NCI-H2107 (cell line): ENCODE results near the gene TLCD5.

Experiments
- DNase-seq: peaks from one replicate; lab custom pipeline; 2025; lab: John Stamatoyannopoulos, UW

Gene TLCD5

GRCh38 chr11:120337355-120338106 lies 12.4 kb downstream of the TLCD5 start:
- DNase-seq: no peak

- DNase-seq: no peak
Observed at GRCh38 chr11:120338107-120338933, 13.2 kb downstream of the TLCD5 start.

- no peak for DNase-seq
Observed at GRCh38 chr11:120339394-120339890, 14.3 kb downstream of the TLCD5 start.

DNA sequence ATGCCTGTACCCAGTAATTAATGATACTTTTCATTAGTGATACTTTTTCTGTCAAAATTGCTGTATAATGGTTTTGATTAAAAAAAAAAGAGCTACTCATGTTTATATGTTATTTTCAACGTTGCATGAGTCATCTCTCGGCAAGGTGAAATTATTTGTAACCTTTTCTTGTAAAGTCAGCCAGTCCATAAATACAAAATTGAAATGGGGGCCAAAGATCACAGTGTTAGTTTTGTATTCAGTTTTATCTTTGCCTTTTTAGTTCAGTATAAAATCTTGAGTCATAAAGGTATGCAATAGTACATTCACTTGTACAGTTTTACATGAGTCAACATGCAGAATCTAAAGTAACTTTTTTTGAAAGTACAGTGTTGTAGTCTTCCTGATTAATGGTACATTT lies 15.4 kb downstream of the TLCD5 start:
- no peak for DNase-seq

DNA sequence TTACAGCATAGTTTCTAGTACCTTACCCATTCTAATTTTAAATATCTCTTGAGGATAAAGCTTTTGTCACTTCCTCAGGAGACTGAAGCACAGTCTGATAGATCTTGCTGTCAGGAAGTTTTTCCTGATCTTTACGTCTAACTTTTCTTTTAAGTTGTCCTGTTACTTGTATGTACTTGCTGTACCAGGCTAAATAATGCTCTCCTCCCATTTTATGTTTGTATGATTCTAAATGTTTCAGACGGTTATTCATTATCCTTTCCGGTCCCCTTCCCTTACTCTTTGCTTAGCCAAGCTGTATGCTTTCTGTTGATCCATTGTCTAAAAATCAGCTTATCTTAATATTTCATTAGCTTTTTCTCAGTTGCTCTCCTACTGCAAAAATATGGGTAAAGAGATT lies 17.1 kb downstream of the TLCD5 start:
- DNase-seq: no peak

DNA sequence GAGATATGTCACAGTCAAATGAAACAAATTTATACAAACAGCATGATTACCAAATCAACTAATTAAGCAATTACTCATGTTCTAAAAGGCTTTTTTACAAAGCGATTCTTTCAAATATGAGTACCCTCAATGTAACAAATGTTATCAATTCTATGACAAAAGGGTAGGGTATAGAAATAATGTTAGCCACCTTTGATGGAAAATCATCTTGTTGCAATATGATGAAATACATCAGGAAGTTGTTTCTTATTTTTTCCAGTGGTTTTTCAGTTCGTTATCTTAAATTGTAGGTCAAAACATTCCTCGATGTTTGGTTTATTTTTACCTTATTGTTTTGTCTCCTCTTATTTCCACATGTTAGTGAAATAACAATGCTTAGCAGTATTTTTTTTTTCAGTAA lies 17.6 kb downstream of the TLCD5 start:
- DNase-seq: no peak

DNA sequence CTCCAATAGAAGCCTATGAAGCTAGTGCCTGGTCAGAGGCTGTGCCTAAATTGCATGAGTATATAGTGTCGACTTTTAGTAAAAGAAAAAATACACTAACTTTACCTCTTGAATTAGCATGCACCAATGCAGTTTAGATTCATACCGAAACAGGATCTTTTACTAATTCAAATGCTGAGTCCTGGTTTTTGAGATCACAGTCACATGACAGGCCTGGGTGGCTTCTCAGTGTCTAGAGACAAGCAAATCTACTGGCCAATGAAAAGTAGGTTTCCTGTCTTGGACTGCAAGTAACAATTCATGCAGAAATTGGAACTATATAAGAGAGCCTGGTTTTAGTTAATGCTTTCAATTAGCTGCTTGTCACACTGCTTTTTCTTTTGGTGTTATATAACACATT lies 18.3 kb downstream of the TLCD5 start:
- DNase-seq: no peak

DNA sequence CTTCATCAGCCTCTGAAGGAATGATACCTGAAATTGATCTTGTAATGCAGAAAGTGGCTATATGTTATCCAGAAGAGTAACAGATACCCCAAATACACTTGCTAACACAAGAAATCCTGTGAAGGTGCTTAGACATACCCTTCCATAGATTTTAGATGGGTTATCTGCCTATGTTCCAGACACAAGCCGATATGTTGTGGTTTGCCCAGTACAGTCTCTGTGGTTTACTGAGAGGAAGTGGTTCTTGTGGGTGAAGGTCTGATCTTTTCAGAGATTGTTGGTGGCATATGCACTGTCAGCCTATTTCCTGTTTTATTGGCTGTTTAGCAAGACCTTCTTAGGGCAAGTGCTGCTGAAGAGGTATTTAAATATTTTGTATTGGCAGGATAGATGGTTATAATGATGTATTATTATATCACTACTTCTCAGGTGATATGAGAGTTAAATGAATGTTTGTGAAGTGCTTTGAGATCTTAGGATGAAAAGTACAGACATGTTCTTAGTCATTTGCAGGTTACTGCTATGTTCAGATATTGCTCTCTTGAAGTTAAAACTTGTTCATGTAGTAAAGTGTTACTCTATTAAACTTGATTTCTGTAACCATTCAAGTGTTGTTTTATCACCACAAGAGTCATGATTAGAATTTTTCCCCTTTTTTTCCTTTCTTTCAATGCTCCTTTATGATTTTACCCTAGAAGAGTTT lies 19.4 kb downstream of the TLCD5 start:
- DNase-seq: no peak

- no peak for DNase-seq
Observed at GRCh38 chr11:120346233-120346632, 21.1 kb downstream of the TLCD5 start.

DNA sequence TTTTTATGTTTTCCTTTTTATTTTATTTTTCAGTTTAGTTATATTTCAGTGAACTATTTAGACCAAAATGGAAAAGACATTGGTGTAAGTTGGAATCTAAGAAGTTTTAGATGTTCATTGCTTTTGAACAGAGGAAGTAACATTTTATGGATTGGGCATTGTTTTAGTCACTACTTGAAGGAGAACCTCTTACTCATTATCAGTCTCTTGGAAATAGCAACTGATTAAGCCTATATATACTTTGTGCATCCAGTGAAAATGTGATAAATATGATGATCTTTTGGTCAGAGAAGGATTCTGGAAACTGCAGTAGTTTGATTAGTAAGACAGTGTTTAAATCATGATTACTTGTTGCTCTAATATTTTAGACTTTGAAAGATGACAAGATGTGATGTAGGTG lies 25.5 kb downstream of the TLCD5 start:
- DNase-seq: no peak

GRCh38 chr11:120352405-120352804 lies 27.3 kb downstream of the TLCD5 start:
- no peak for DNase-seq

DNA sequence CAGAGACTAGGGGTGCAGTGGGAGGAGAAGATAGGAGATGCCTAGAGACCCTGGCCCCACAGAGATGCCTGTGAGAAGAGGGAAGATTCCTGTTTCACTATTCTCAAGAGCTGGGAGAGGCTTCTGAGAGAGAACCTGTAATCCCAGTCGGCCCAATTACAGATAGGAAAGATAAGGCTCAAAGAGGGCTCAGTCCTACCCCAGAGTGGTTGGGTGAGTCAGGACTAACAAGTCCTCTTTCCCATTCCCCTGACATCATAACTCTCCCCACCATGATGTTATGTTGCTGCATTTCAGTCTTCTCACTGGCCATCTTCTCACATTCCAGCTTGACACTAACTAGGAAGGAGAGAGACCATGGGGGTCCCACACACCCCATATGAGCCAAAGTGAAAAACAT lies 29.0 kb downstream of the TLCD5 start:
- DNase-seq: no peak

DNA sequence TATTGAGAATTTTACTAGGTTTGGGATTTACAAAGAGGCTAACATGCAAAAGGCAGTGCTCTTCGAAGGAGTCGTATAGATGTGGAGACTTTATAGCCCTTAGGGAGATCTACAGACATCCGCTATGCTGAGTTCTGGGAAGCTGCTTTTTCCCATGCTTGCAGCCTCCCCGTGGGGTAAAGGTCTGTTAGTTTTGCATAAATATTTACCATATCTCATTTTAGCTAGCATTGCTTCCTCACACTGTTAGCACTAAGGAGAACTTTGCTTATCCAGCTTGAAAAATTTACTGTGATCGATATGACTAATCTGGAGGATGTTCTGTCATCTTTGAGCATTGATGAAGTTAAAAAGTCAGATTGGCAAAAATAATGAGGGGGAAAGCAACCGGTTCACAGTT lies 29.7 kb downstream of the TLCD5 start:
- DNase-seq: no peak

GRCh38 chr11:120357620-120358019 lies 32.5 kb downstream of the TLCD5 start:
- no peak for DNase-seq

DNA sequence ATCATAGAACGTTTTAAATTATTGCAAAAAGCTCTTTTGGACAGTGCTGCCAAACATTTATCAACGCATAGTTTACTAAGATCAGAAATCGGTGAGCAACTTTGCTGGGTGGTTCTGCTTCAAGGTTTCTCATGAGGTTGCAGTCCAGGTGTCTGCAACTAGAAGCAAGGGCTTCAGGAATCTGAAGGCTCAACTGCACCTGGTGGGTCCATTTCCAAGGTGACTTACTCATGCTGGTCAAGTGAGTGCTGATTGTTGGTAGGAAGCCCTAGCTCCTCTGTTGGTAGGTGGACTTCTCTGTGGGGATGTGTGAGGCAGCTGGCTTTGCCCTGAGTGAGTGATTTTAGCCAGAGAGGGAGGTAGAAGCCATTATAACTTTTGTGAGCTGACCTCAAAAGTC lies 33.6 kb downstream of the TLCD5 start:
- no peak for DNase-seq

DNA sequence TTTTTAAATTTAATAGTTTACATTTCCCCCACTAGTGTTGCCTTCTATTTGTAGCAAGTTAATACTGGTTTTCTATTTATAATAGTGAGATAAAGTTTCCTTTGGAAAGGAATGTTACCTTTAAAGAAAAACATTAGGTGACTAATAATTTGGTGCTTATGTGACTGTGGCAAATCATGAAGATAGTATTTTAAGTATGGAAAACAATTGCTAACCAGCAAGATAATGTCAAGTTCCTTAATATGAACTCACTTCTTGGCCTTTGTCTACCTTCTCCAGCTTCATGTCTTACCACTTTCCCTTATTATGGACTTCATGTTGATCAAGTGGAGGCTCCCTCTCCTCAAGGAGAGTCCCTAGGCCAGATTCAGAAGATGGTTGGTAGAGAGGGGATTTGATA lies 38.3 kb downstream of the TLCD5 start:
- no peak for DNase-seq

DNA sequence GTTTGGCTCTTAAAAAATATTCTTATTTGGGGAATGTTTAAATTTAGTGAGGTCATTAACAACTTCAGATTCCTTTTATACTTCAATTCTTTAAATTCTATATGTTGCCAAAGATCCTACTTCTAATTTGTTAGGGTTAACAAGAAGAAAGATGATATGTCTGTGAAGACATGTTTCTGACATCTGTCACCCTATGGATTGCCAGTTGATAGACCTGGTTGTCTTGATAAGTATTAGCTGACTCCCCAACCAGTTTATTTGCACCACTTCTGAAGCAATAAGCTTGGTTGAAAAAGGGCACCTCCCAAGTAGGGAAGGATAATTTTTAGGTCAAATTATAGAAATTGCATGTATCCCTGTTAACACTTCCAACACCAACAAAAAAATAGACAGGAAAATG lies 40.4 kb downstream of the TLCD5 start:
- no peak for DNase-seq

DNA sequence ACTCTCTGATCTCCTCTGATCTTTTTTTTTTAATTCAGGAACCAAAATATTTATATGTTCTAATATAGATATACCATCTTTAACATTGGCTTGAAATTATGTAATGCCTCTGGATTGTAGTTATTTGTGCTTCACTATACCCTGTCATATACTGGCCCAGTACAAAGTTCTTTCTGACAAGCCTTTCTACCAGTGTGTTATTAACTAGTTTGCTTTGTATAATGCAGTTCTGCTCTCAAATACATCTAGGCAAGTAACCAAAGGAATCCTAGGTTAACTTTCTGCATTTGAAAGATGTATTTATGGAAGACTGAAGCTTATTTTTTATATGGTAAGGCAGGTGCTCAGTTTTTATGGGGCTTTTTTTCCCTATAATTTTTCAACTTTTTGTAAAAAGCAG lies 47.2 kb downstream of the TLCD5 start:
- DNase-seq: no peak

GRCh38 chr11:120375076-120375475 lies 50.0 kb downstream of the TLCD5 start:
- DNase-seq: no peak

DNA sequence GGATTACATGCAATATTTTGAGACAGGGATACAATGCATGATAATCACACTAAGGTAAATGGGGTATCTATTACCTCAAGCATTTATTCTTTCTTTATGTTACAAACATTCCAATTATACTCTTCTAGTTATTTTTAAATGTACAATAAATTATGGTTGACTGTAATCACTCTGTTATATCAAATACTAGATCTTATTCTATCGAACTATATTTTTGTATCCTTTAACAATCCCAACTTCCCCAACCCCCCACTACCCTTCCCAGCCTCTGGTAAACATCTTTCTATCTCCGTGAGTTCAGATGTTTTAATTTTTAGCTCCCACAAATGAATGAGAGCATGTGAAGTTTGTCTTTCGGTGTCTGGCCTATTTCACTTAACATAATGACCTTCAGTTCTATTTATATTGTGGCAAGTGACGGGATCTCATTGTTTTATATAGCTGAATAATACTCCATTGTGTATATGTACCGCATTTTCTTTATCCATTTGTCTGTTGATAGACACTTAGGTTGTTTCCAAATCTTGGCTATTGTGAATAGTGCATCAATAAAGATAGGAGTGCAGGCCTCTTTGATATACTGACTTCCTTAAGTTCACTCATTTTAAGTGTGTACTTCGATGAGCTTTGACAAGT lies 51.6 kb downstream of the TLCD5 start:
- no peak for DNase-seq

DNA sequence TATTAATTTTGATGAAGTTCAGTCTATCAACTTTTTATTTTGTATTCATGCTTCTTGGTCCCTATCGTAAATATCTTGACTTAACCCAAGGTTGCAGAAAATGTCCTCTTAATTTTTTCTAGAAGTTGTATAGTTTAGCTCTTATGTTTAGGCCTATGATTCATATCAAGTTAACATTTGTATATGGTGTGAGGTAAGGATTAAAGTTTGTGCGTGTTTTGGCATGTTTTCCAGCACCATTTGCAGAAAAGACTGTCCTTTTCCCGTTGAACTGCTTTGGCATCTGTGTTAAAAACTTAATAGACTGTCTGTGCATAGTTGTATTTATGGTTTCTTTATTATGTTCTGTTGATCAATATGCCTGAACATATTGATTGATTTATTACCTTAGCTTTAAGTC lies 53.4 kb downstream of the TLCD5 start:
- no peak for DNase-seq

GRCh38 chr11:120381401-120381800 lies 56.3 kb downstream of the TLCD5 start:
- DNase-seq: no peak
